Effector memory CD8-positive, alpha-beta T cell (primary cell): ENCODE measurements around the gene ERFL.
"Not testable (repeated sequence)": the region's sequence is repeated elsewhere in the genome, so short reads cannot be mapped to it uniquely, and the experiment has no call there.

ENCODE experiments used
- ATAC-seq: fragments of 150-1000 bp; cut with Tn5 transposase; replicated peaks from 2 replicates; pipeline ENCODE4 v1.10.0; 2021; ENCODE audit warnings: mild to moderate bottlenecking, moderate library complexity
- DNase-seq, 3 experiments: peaks; one replicate each; pipeline ENCODE4 v3.0.0; 2021
- H3K27ac Mint-ChIP-seq, 2 donors: one replicate each; pipeline ENCODE4 v1.8.0; 2022; ENCODE audit warnings: mild to moderate bottlenecking in 2 of 2, mixed read lengths in 2 of 2, moderate library complexity in 2 of 2
- H3K27me3 Mint-ChIP-seq, 2 donors: one replicate each; pipeline ENCODE4 v1.8.0; 2022; ENCODE audit warnings: mixed read lengths in 2 of 2
- H3K36me3 Mint-ChIP-seq: one replicate; pipeline ENCODE4 v1.8.0; 2022; ENCODE audit warnings: mild to moderate bottlenecking, moderate library complexity, mixed read lengths; ENCODE audit not compliant: insufficient read depth
- H3K4me1 Mint-ChIP-seq, 2 donors: one replicate each; pipeline ENCODE4 v1.8.0; 2022; ENCODE audit warnings: low read depth in 2 of 2, mixed read lengths in 2 of 2
- H3K4me3 Mint-ChIP-seq, 2 donors: one replicate each; pipeline ENCODE4 v1.8.0; 2022; ENCODE audit warnings: mild to moderate bottlenecking in 2 of 2, mixed read lengths in 2 of 2, moderate library complexity in 2 of 2
- H3K9me3 Mint-ChIP-seq, 2 donors: one replicate each; pipeline ENCODE4 v1.8.0; 2022; ENCODE audit warnings: mixed read lengths in 2 of 2

ERFL gene

GRCh38 chr19:41919948-41920712, 8.1 kb downstream of the ERFL start:
- no peak for DNase-seq
- peaks cover 4 to 6% of the 10 kb centered on the region in 2 donors for H3K4me1 Mint-ChIP-seq
- H3K27ac Mint-ChIP-seq, result no peak overlapping the region
- no peak for ATAC-seq
- H3K36me3 Mint-ChIP-seq, result peaks cover 12% of the 10 kb centered on the region
- H3K4me3 Mint-ChIP-seq, result no peak overlapping the region
- H3K27me3 Mint-ChIP-seq, result peaks cover 13 to 30% of the 10 kb centered on the region in 2 donors
- no peaks in the 10 kb centered on the region for H3K9me3 Mint-ChIP-seq

GRCh38 chr19:41918653-41919244, 9.5 kb downstream of the ERFL start:
- DNase-seq, result no peak
- peaks cover 10% of the 10 kb centered on the region in 2 donors for H3K4me1 Mint-ChIP-seq
- H3K9me3 Mint-ChIP-seq, result no peaks in the 10 kb centered on the region
- H3K36me3 Mint-ChIP-seq, result peaks cover 12% of the 10 kb centered on the region
- ATAC-seq, result peak; percentile 10
- no peak overlapping the region for H3K27ac Mint-ChIP-seq
- H3K4me3 Mint-ChIP-seq, result no peak overlapping the region
- H3K27me3 Mint-ChIP-seq, result peaks cover 21 to 30% of the 10 kb centered on the region in 2 donors

- ATAC-seq, result peak; percentile 12
Measured at GRCh38 chr19:41918095-41918494, 10.2 kb downstream of the ERFL start.

GRCh38 chr19:41917676-41918075, 10.6 kb downstream of the ERFL start:
- H3K4me1 Mint-ChIP-seq, result peaks cover 8 to 15% of the 10 kb centered on the region in 2 donors
- DNase-seq, result no peak
- no peak for ATAC-seq
- no peaks in the 10 kb centered on the region for H3K9me3 Mint-ChIP-seq
- no peak overlapping the region for H3K27ac Mint-ChIP-seq
- H3K27me3 Mint-ChIP-seq, result peaks cover 19% of the 10 kb centered on the region in 2 donors
- peaks cover 18% of the 10 kb centered on the region for H3K36me3 Mint-ChIP-seq
- no peak overlapping the region for H3K4me3 Mint-ChIP-seq

More at GRCh38 chr19:41918095-41918494, 10.2 kb downstream of the ERFL start:
- Mint-ChIP-seq H3K27ac (no peak overlapping the region), H3K27me3 (peaks cover 21 to 23% of the 10 kb centered on the region in 2 donors), H3K9me3 (no peaks in the 10 kb centered on the region), H3K36me3 (peaks cover 15% of the 10 kb centered on the region), H3K4me3 (no peak overlapping the region), H3K4me1 (peaks cover 8 to 15% of the 10 kb centered on the region in 2 donors)
- DNase-seq, result no peak

- peaks cover 20 to 26% of the 10 kb centered on the region in 2 donors for H3K4me1 Mint-ChIP-seq
- no peak overlapping the region for H3K27ac Mint-ChIP-seq
- ATAC-seq (peak; percentile 39), DNase-seq (no peak)
- H3K27me3 Mint-ChIP-seq, result peaks cover 10 to 13% of the 10 kb centered on the region in 2 donors
- peaks cover 25% of the 10 kb centered on the region for H3K36me3 Mint-ChIP-seq
- H3K9me3 Mint-ChIP-seq, result no peaks in the 10 kb centered on the region
- no peak overlapping the region for H3K4me3 Mint-ChIP-seq
Measured at GRCh38 chr19:41915776-41916414, 12.4 kb downstream of the ERFL start.

- Mint-ChIP-seq H3K9me3 (no peaks in the 10 kb centered on the region), H3K27me3 (peaks cover 8 to 13% of the 10 kb centered on the region in 2 donors), H3K4me1 (peaks cover 27 to 33% of the 10 kb centered on the region in 2 donors), H3K27ac (no peak overlapping the region), H3K36me3 (peaks cover 31% of the 10 kb centered on the region), H3K4me3 (no peak overlapping the region)
- DNase-seq (no peak), ATAC-seq (no peak)
Measured at GRCh38 chr19:41915021-41915775, 13.1 kb downstream of the ERFL start.

GRCh38 chr19:41914424-41914834, 13.8 kb downstream of the ERFL start:
- H3K4me1 Mint-ChIP-seq, result peaks cover 30 to 34% of the 10 kb centered on the region in 2 donors
- peak overlapping the region in 1 of 2 donors; percentile 57 for H3K27ac Mint-ChIP-seq
- ATAC-seq, H3K9me3 Mint-ChIP-seq, DNase-seq: not testable (repeated sequence)
- peak overlapping the region in 1 of 2 donors; percentile 60 for H3K4me3 Mint-ChIP-seq
- peaks cover 34% of the 10 kb centered on the region for H3K36me3 Mint-ChIP-seq
- peaks cover 8 to 13% of the 10 kb centered on the region in 2 donors for H3K27me3 Mint-ChIP-seq

- H3K9me3 Mint-ChIP-seq, result no peaks in the 10 kb centered on the region
- peak overlapping the region in 1 of 2 donors; percentile 60 for H3K4me3 Mint-ChIP-seq
- peaks cover 34 to 36% of the 10 kb centered on the region in 2 donors for H3K4me1 Mint-ChIP-seq
Measured at GRCh38 chr19:41913538-41914423, 14.5 kb downstream of the ERFL start.

GRCh38 chr19:41912899-41913537, 15.2 kb downstream of the ERFL start:
- Mint-ChIP-seq H3K36me3 (peaks cover 46% of the 10 kb centered on the region), H3K4me1 (peaks cover 34 to 38% of the 10 kb centered on the region in 2 donors), H3K27me3 (peaks cover 8 to 13% of the 10 kb centered on the region in 2 donors), H3K27ac (peak overlapping the region in 1 of 2 donors; percentile 83), H3K9me3 (no peaks in the 10 kb centered on the region), H3K4me3 (peak overlapping the region in 1 of 2 donors; percentile 60)
- ATAC-seq (peak; percentile 38), DNase-seq (no peak)

More at GRCh38 chr19:41913538-41914423, 14.5 kb downstream of the ERFL start:
- H3K27me3 Mint-ChIP-seq, result peaks cover 8 to 13% of the 10 kb centered on the region in 2 donors
- DNase-seq, result no peak
- peak overlapping the region in 1 of 2 donors; percentile 83 for H3K27ac Mint-ChIP-seq
- ATAC-seq, result peak; percentile 3
- H3K36me3 Mint-ChIP-seq, result peaks cover 41% of the 10 kb centered on the region

- peak overlapping the region in 1 of 2 donors; percentile 41 for H3K4me3 Mint-ChIP-seq
- peak overlapping the region; percentile 81 to 83 for H3K27ac Mint-ChIP-seq
- H3K36me3 Mint-ChIP-seq, result peaks cover 48% of the 10 kb centered on the region
- no peaks in the 10 kb centered on the region for H3K9me3 Mint-ChIP-seq
- no peak for DNase-seq
- peaks cover 8 to 13% of the 10 kb centered on the region in 2 donors for H3K27me3 Mint-ChIP-seq
- peaks cover 37 to 38% of the 10 kb centered on the region in 2 donors for H3K4me1 Mint-ChIP-seq
- no peak for ATAC-seq
Measured at GRCh38 chr19:41911889-41912731, 16.1 kb downstream of the ERFL start.
